ENCODE data around the gene EIF2S2.
A peak's percentile ranks its signal among the peaks of the same experiment; 100 is the strongest.

EIF2S2 gene

DNA sequence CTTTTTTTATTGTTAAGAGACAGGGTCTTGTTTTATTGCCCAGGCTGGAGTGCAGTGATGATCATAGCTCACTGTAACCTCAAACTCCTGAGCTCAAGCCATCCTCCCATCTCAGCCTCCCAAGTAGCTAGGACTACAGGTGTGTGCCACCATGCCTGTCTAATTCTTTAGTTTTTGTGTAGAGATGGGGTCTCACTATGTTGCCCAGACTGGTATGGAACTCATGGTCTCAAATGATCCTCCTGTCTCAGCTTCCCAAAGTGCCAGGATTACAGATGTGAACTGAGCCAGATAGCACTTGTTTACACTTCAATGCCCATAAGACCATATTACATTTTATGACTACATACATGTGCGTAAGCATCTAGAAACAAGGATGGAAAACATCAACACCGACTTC, 18.1 kb downstream of the EIF2S2 start:
- no peak for ATAC-seq (replicated peaks; ENCODE audit: extremely low read depth, poor library complexity, severe bottlenecking)
- peaks cover 78% of the 10 kb centered on the region for H3K36me3 Mint-ChIP-seq (ENCODE audit: insufficient read depth)

DNA sequence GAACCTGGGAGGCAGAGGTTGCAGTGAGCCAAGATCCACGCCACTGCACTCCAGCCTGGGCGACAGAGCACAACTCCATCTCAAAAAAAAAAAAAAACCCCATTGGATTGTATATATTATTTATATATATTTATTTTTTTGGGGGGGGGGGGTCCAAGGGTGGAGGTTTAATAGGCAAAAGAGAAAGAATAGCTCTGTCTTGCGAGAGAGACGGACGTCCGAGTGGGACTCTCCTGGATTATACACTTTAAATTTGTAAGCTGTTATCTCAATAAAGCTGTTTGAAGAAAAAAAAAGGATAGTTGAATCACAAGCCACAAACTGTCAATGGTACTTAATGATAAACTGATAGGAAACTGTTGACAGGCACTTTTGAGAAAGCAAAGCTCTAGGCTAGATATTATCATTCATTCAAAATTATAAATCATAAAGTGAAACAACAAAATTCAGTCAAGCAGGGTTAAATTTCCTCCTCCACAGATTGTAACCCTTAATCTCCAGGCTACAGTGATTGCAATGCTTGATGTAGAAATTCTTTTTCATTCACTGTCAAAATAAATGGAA, 20.3 kb downstream of the EIF2S2 start:
- ATAC-seq (replicated peaks; ENCODE audit: extremely low read depth, poor library complexity, severe bottlenecking) = no peak
- H3K4me3 Mint-ChIP-seq = no peak overlapping the region
- H3K36me3 Mint-ChIP-seq (ENCODE audit: insufficient read depth) = peaks cover 80% of the 10 kb centered on the region
- no peaks in the 10 kb centered on the region for H3K27me3 Mint-ChIP-seq
- no peak for DNase-seq (ENCODE audit: low spot score in 2 of 2)
- peak overlapping the region; percentile 73 for H3K27ac Mint-ChIP-seq (ENCODE audit: low read depth)
- peaks cover 6% of the 10 kb centered on the region for H3K4me1 Mint-ChIP-seq
- H3K9me3 Mint-ChIP-seq = no peaks in the 10 kb centered on the region

More for the DNA sequence above, 18.1 kb downstream of the EIF2S2 start:
- Mint-ChIP-seq H3K27ac (ENCODE audit: low read depth) (peak overlapping the region; percentile 73), H3K9me3 (no peaks in the 10 kb centered on the region), H3K4me1 (peaks cover 6% of the 10 kb centered on the region), H3K27me3 (no peaks in the 10 kb centered on the region), H3K4me3 (no peak overlapping the region)
- no peak for DNase-seq (ENCODE audit: low spot score in 2 of 2)

- Mint-ChIP-seq H3K27ac (ENCODE audit: low read depth) (peak overlapping the region; percentile 35), H3K27me3 (no peaks in the 10 kb centered on the region), H3K9me3 (no peaks in the 10 kb centered on the region), H3K36me3 (ENCODE audit: insufficient read depth) (peaks cover 72% of the 10 kb centered on the region), H3K4me3 (no peak overlapping the region), H3K4me1 (peaks cover 11% of the 10 kb centered on the region)
- no peak for DNase-seq (ENCODE audit: low spot score in 2 of 2)
- no peak for ATAC-seq (replicated peaks; ENCODE audit: extremely low read depth, poor library complexity, severe bottlenecking)
Observed at GRCh38 chr20:34090645-34091044, 21.4 kb downstream of the EIF2S2 start.

- Mint-ChIP-seq H3K36me3 (ENCODE audit: insufficient read depth) (peaks cover 70% of the 10 kb centered on the region), H3K27me3 (no peaks in the 10 kb centered on the region), H3K9me3 (no peaks in the 10 kb centered on the region), H3K4me1 (peaks cover 17% of the 10 kb centered on the region), H3K4me3 (no peak overlapping the region), H3K27ac (ENCODE audit: low read depth) (no peak overlapping the region)
- DNase-seq (ENCODE audit: low spot score in 2 of 2) (no peak), ATAC-seq (replicated peaks; ENCODE audit: extremely low read depth, poor library complexity, severe bottlenecking) (no peak)
Observed at GRCh38 chr20:34089655-34090345, 22.2 kb downstream of the EIF2S2 start.

DNA sequence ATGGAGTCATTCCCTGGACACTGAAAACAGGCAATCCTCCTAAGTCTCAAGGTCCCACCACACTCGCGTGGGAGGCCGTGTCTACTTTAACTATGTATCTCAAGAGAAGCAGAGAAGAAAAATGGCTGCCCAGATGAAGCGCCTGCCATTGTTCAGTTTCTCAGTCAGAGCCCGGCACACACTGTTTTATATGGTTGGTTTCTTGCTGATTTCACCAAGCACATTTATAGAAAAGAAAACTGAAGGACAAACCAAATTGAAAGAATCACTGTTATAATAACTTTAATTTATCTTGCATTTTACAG, 22.9 kb downstream of the EIF2S2 start:
- ATAC-seq (replicated peaks; ENCODE audit: extremely low read depth, poor library complexity, severe bottlenecking) (no peak), DNase-seq (ENCODE audit: low spot score in 2 of 2) (no peak)
- no peaks in the 10 kb centered on the region for H3K27me3 Mint-ChIP-seq
- H3K36me3 Mint-ChIP-seq (ENCODE audit: insufficient read depth) = peaks cover 73% of the 10 kb centered on the region
- no peak overlapping the region for H3K27ac Mint-ChIP-seq (ENCODE audit: low read depth)
- no peaks in the 10 kb centered on the region for H3K9me3 Mint-ChIP-seq
- H3K4me3 Mint-ChIP-seq = no peak overlapping the region
- peaks cover 22% of the 10 kb centered on the region for H3K4me1 Mint-ChIP-seq

- H3K27ac Mint-ChIP-seq (ENCODE audit: low read depth) = no peak overlapping the region
- H3K4me3 Mint-ChIP-seq = no peak overlapping the region
- H3K4me1 Mint-ChIP-seq = peaks cover 28% of the 10 kb centered on the region
- no peaks in the 10 kb centered on the region for H3K27me3 Mint-ChIP-seq
- ATAC-seq (replicated peaks; ENCODE audit: extremely low read depth, poor library complexity, severe bottlenecking) (no peak), DNase-seq (ENCODE audit: low spot score in 2 of 2) (no peak)
- H3K36me3 Mint-ChIP-seq (ENCODE audit: insufficient read depth) = peaks cover 73% of the 10 kb centered on the region
- no peaks in the 10 kb centered on the region for H3K9me3 Mint-ChIP-seq
Observed at GRCh38 chr20:34088305-34089174, 23.5 kb downstream of the EIF2S2 start.

DNA sequence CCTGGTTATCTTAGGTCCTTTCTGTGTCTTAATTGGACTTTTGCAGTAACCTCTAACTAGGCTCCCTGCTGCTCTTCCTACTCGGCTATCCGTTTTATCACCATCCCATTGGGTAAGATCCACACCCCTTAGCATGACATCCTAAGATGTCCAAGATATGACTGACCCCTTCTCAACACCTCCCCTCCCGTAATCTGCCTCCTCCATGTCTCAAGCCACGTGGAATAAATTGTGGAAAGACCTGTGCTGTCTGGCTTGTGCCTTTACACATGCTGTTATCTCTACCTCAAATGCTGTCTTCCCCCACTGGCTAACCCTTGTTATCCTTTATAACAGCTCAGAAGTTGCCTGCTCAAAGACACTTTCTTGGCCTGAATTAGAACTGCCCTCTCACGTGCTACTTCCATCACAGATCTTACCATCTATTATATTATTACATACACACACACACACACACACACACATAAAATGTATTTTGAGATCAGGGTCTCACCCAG, 26.5 kb downstream of the EIF2S2 start:
- DNase-seq (ENCODE audit: low spot score in 2 of 2) = no peak
- Mint-ChIP-seq H3K4me3 (no peak overlapping the region), H3K27ac (ENCODE audit: low read depth) (peak overlapping the region; percentile 17), H3K36me3 (ENCODE audit: insufficient read depth) (peaks cover 64% of the 10 kb centered on the region), H3K27me3 (no peaks in the 10 kb centered on the region), H3K4me1 (peaks cover 28% of the 10 kb centered on the region), H3K9me3 (no peaks in the 10 kb centered on the region)
- no peak for ATAC-seq (replicated peaks; ENCODE audit: extremely low read depth, poor library complexity, severe bottlenecking)

GRCh38 chr20:34084227-34084923, 27.7 kb downstream of the EIF2S2 start:
- no peaks in the 10 kb centered on the region for H3K27me3 Mint-ChIP-seq
- ATAC-seq (replicated peaks; ENCODE audit: extremely low read depth, poor library complexity, severe bottlenecking) = no peak
- peaks cover 58% of the 10 kb centered on the region for H3K36me3 Mint-ChIP-seq (ENCODE audit: insufficient read depth)
- peak overlapping the region; percentile 21 for H3K27ac Mint-ChIP-seq (ENCODE audit: low read depth)
- H3K4me1 Mint-ChIP-seq = peaks cover 31% of the 10 kb centered on the region
- no peak for DNase-seq (ENCODE audit: low spot score in 2 of 2)
- H3K4me3 Mint-ChIP-seq = no peak overlapping the region
- H3K9me3 Mint-ChIP-seq = no peaks in the 10 kb centered on the region

GRCh38 chr20:34083781-34084180, 28.3 kb downstream of the EIF2S2 start:
- Mint-ChIP-seq H3K4me1 (peaks cover 31% of the 10 kb centered on the region), H3K4me3 (no peak overlapping the region), H3K36me3 (ENCODE audit: insufficient read depth) (peaks cover 56% of the 10 kb centered on the region), H3K9me3 (no peaks in the 10 kb centered on the region), H3K27ac (ENCODE audit: low read depth) (peak overlapping the region; percentile 13), H3K27me3 (no peaks in the 10 kb centered on the region)
- ATAC-seq (replicated peaks; ENCODE audit: extremely low read depth, poor library complexity, severe bottlenecking) = no peak
- no peak for DNase-seq (ENCODE audit: low spot score in 2 of 2)

DNA sequence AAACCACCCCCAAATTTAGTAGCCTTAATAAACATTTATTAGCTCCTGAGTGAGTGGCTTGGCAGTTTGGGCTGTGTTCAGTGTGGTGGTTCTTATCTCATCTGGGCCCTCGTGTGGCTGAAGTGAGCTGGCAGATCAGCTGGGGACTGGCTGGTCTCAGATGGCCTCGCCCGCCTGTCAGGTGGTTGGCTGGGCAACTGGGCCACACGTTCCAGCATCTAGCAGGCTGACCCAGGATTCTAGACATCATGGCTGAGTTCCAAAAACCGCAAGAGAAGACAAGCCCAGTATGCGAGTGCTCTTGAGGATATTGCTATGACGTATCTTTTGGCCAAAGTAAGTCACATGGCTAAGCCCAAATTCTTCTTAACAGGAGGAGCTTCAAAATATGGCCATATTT, 28.9 kb downstream of the EIF2S2 start:
- H3K4me3 Mint-ChIP-seq = no peak overlapping the region
- peak overlapping the region; percentile 13 for H3K27ac Mint-ChIP-seq (ENCODE audit: low read depth)
- DNase-seq (ENCODE audit: low spot score in 2 of 2) (no peak), ATAC-seq (replicated peaks; ENCODE audit: extremely low read depth, poor library complexity, severe bottlenecking) (no peak)
- H3K4me1 Mint-ChIP-seq = peaks cover 31% of the 10 kb centered on the region
- no peaks in the 10 kb centered on the region for H3K27me3 Mint-ChIP-seq
- peaks cover 52% of the 10 kb centered on the region for H3K36me3 Mint-ChIP-seq (ENCODE audit: insufficient read depth)
- H3K9me3 Mint-ChIP-seq = no peaks in the 10 kb centered on the region

GRCh38 chr20:34082232-34082887, 29.7 kb downstream of the EIF2S2 start:
- Mint-ChIP-seq H3K27me3 (no peaks in the 10 kb centered on the region), H3K4me3 (no peak overlapping the region), H3K36me3 (ENCODE audit: insufficient read depth) (peaks cover 46% of the 10 kb centered on the region), H3K4me1 (peaks cover 31% of the 10 kb centered on the region), H3K27ac (ENCODE audit: low read depth) (no peak overlapping the region), H3K9me3 (no peaks in the 10 kb centered on the region)
- DNase-seq (ENCODE audit: low spot score in 2 of 2) (no peak), ATAC-seq (replicated peaks; ENCODE audit: extremely low read depth, poor library complexity, severe bottlenecking) (no peak)

GRCh38 chr20:34079818-34080217, 32.2 kb downstream of the EIF2S2 start:
- Mint-ChIP-seq H3K4me1 (peaks cover 21% of the 10 kb centered on the region), H3K27ac (ENCODE audit: low read depth) (peak overlapping the region; percentile 78), H3K36me3 (ENCODE audit: insufficient read depth) (peaks cover 44% of the 10 kb centered on the region), H3K4me3 (no peak overlapping the region), H3K9me3 (no peaks in the 10 kb centered on the region), H3K27me3 (no peaks in the 10 kb centered on the region)
- DNase-seq (ENCODE audit: low spot score in 2 of 2) (no peak), ATAC-seq (replicated peaks; ENCODE audit: extremely low read depth, poor library complexity, severe bottlenecking) (no peak)

Data from central memory CD8-positive, alpha-beta T cell (primary cell).